Activated CD8-positive, alpha-beta T cell treated with anti-CD3 and anti-CD28 coated beads for 36 hours (primary cell): Measurements from ENCODE around the gene APBB1. TPM values are rescaled to one million over a fixed set of nuclear protein-coding genes. Genes with fewer than 3 reads are reported as not detected.

Experiments used
- ATAC-seq: fragments of 200-7000 bp; cut with Tn5 transposase; one replicate; pipeline ENCODE4 v1.10.0; 2021; ENCODE audit warnings: mild to moderate bottlenecking, moderate library complexity
- CTCF ChIA-PET: fragments of 350-600 bp; sonication (Branson Sonifier 250); formaldehyde crosslinking; loops from one replicate; lab custom pipeline; 2021; ENCODE audit warnings: antibody characterized with exemption; lab: Charles Lee
- POLR2A ChIA-PET: fragments of 350-600 bp; sonication (Branson Sonifier 250); formaldehyde crosslinking; loops from one replicate; lab custom pipeline; 2021; ENCODE audit warnings: antibody characterized with exemption; lab: Charles Lee
- DNase-seq: peaks from one replicate; pipeline ENCODE4 v3.0.0-alpha.2; 2020
- H3K27ac Mint-ChIP-seq: one replicate; pipeline ENCODE4 v1.8.0; 2021; ENCODE audit warnings: mild to moderate bottlenecking, mixed read lengths
- H3K27me3 Mint-ChIP-seq: one replicate; pipeline ENCODE4 v1.8.0; 2021; ENCODE audit warnings: mixed read lengths
- H3K36me3 Mint-ChIP-seq: one replicate; pipeline ENCODE4 v1.8.0; 2021; ENCODE audit warnings: low read depth, mixed read lengths
- H3K4me1 Mint-ChIP-seq: one replicate; pipeline ENCODE4 v1.8.0; 2021; ENCODE audit warnings: low read depth, mixed read lengths
- H3K4me3 Mint-ChIP-seq: one replicate; pipeline ENCODE4 v1.8.0; 2021; ENCODE audit warnings: mild to moderate bottlenecking, moderate library complexity, mixed read lengths
- H3K9me3 Mint-ChIP-seq: one replicate; pipeline ENCODE4 v1.8.0; 2021; ENCODE audit warnings: mixed read lengths
- intact Hi-C: fragments of 100-400 bp; cut with micrococcal nuclease; formaldehyde crosslinking; loops from one replicate; pipeline ENCODE4 v1.10.0; 2022
- total RNA-seq, 2 experiments: library from RNA; stranded (reverse); gene quantifications; one replicate each; pipeline ENCODE4 v1.2.3, GENCODE V29; 2021
- TF ChIP-seq, protein P1 (sequence below): fragments of 200-600 bp; IDR thresholded peaks from one replicate; pipeline ENCODE4 v1.8.0; 2022; ENCODE audit warnings: antibody characterized with exemption, mild to moderate bottlenecking

Gene APBB1
- total RNA-seq, 2 experiments from 2014 or later: 28.1 to 31.1 TPM

DNA sequence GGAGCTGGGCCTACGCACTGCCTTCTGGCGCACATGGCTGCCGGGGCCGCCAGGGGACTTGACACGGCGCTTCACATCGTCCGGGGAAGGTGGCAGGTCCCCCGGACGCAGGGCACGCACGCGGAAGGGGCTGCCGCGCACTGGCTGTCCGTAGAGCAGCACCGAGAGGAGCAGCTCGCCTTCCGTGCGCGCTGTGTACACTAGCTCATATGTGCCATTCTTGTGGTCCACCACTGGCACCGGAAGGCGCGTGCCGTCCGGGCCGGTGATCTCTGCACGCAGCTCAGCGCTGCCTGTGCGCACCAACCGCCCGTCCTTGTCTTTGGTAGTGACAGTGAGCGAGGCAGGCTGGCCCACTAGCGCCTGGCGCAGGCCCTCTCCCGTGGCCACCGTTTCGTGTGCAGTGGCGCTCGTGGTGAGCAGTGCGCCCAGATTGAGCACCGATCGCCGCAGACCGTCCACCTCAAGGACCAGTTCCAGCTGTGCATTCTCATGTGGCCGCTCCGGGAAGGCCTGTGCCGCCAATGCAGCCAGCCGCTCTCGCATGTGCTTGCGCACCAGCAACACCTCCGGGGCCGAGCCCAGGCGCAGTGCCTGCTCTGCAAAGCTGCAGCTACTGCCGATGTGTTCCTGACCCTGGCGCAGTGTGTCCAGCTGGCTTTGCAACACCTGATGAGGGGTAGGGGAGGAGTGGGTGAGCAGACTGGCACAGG, 37.6 kb upstream of the APBB1 start:
- intact Hi-C loops: no loop called here
- no peaks in the 10 kb centered on the region for H3K4me1 Mint-ChIP-seq
- POLR2A ChIA-PET: interaction anchor here (0.6 kb wide), 1 partner anchor 18 kb away, joined by 3 read pairs; no protein-coding TSS in a partner anchor
- H3K36me3 Mint-ChIP-seq: no peaks in the 10 kb centered on the region
- TF ChIP-seq, protein P1, sequence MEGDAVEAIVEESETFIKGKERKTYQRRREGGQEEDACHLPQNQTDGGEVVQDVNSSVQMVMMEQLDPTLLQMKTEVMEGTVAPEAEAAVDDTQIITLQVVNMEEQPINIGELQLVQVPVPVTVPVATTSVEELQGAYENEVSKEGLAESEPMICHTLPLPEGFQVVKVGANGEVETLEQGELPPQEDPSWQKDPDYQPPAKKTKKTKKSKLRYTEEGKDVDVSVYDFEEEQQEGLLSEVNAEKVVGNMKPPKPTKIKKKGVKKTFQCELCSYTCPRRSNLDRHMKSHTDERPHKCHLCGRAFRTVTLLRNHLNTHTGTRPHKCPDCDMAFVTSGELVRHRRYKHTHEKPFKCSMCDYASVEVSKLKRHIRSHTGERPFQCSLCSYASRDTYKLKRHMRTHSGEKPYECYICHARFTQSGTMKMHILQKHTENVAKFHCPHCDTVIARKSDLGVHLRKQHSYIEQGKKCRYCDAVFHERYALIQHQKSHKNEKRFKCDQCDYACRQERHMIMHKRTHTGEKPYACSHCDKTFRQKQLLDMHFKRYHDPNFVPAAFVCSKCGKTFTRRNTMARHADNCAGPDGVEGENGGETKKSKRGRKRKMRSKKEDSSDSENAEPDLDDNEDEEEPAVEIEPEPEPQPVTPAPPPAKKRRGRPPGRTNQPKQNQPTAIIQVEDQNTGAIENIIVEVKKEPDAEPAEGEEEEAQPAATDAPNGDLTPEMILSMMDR: no peak
- no peaks in the 10 kb centered on the region for H3K27me3 Mint-ChIP-seq
- H3K9me3 Mint-ChIP-seq: no peaks in the 10 kb centered on the region
- CTCF ChIA-PET: interaction anchor here (5.0 to 5.1 kb wide), 2 partner anchors 13 to 78 kb away, joined by 36 to 42 read pairs; no protein-coding TSS in a partner anchor
- DNase-seq: no peak
- H3K4me3 Mint-ChIP-seq: no peak overlapping the region
- H3K27ac Mint-ChIP-seq: no peak overlapping the region
- no peak for ATAC-seq

DNA sequence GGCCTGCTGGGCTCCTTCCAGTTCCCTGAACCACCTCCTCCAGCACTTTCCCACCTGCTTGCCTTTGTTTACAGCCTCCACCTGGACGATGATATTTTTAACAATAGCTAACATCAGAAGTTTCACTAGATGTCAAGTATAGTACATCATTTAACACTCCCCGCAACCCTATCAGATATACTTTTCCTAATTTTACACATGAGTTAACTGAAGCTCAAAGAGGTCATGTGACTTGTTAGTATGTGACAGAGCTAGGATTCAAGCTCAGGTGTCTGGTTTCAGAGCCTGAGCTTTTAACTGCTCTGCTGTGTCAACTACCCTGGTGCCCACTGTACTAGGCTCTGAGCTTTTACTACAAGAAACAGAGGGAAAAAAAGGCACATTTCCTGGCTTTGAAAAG, 36.2 kb upstream of the APBB1 start:
- CTCF ChIA-PET: interaction anchor here (0.9 to 5.1 kb wide), 4 partner anchors 11 to 101 kb away, joined by 3 to 42 read pairs (median 20); no protein-coding TSS in a partner anchor
- intact Hi-C loops: no loop called here

DNA sequence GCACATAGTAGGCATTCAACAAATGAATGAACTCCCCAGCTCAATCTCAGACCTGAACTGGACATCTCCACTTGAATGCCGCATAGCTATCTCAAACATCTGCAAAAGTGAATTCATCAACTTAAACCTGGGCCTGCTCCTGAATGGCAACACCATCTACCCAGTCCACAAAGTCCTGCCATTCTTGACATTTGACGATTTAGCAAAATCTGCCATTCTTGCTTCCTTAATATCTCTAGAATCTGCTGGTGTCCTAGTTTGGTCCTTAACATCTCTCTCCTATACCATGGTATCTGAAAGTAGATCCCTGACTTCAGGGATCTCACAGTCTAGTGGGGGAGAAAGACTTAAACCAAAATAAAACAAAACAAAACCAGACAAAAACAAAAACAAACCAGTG, 34.3 kb upstream of the APBB1 start:
- H3K36me3 Mint-ChIP-seq: no peaks in the 10 kb centered on the region
- ChIA-PET POLR2A (no interaction called here), CTCF (interaction anchor here (0.6 to 5.1 kb wide), 4 partner anchors 9 to 304 kb away, joined by 3 to 42 read pairs (median 20); no protein-coding TSS in a partner anchor)
- no peaks in the 10 kb centered on the region for H3K4me1 Mint-ChIP-seq
- TF ChIP-seq, protein P1: no peak
- no peak overlapping the region for H3K4me3 Mint-ChIP-seq
- no peak overlapping the region for H3K27ac Mint-ChIP-seq
- DNase-seq: no peak
- intact Hi-C loops: no loop called here
- no peak for ATAC-seq
- no peaks in the 10 kb centered on the region for H3K27me3 Mint-ChIP-seq
- no peaks in the 10 kb centered on the region for H3K9me3 Mint-ChIP-seq

More for the DNA sequence above, 36.2 kb upstream of the APBB1 start:
- H3K27ac Mint-ChIP-seq: no peak overlapping the region
- H3K27me3 Mint-ChIP-seq: no peaks in the 10 kb centered on the region
- no peaks in the 10 kb centered on the region for H3K4me1 Mint-ChIP-seq
- no peaks in the 10 kb centered on the region for H3K36me3 Mint-ChIP-seq
- TF ChIP-seq, protein P1: no peak
- no peak overlapping the region for H3K4me3 Mint-ChIP-seq
- no peaks in the 10 kb centered on the region for H3K9me3 Mint-ChIP-seq
- no peak for ATAC-seq
- DNase-seq: no peak
- POLR2A ChIA-PET: interaction anchor here (0.7 kb wide), 1 partner anchor 76 kb away, joined by 3 read pairs; no protein-coding TSS in a partner anchor

DNA sequence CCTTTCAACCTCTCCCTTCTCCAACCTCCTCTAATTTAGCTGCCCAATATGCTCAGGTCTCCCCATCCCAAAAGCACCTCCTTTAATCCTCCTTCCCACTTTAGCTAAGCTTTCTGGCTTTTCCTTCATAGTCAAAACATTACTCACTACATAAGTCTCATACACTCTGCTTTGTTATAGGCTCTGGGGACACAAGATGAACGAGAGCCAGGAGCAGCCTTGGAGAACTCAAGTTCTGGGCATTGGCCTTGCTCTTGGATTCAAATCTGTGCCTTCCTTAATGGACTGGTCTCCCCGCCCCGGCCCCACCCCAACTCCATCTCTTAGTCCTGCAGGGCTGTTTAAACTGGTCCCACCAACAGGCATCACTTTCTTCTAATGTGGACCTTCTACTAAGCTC, 33.3 kb upstream of the APBB1 start:
- no peaks in the 10 kb centered on the region for H3K4me1 Mint-ChIP-seq
- DNase-seq: no peak
- H3K27me3 Mint-ChIP-seq: no peaks in the 10 kb centered on the region
- no peak for ATAC-seq
- POLR2A ChIA-PET: no interaction called here
- H3K36me3 Mint-ChIP-seq: no peaks in the 10 kb centered on the region
- CTCF ChIA-PET: interaction anchor here (1.0 to 5.1 kb wide), 5 partner anchors 8 to 90 kb away, joined by 3 to 42 read pairs (median 5); no protein-coding TSS in a partner anchor
- no peak overlapping the region for H3K27ac Mint-ChIP-seq
- no peaks in the 10 kb centered on the region for H3K9me3 Mint-ChIP-seq
- no peak overlapping the region for H3K4me3 Mint-ChIP-seq
- TF ChIP-seq, protein P1: no peak
- intact Hi-C loops: no loop called here

DNA sequence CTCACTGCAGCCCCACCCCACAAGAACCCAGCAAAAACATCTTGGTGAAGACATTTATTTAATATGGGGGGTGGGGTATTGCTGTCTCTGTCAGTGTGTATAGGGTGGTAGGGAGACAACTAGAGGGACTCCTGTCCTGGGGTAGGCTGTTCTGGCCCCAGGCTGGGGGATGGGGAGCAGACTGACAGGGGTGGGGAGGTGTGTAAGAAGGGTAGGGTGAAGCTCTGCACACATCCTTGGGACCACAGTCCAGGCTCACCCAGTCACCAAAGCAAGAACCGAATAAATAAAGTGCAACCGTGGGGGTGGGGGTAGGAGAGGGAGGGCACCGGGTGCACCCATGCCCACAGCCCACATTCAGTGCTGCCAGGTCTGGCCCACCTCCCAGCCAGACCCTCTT, 29.7 kb upstream of the APBB1 start:
- DNase-seq (no peak), ATAC-seq (no peak)
- intact Hi-C loops: no loop called here
- CTCF ChIA-PET: interaction anchor here (1.6 to 14.5 kb wide), 3 partner anchors 8 to 71 kb away, joined by 4 to 652 read pairs (median 7); partner anchors contain the start of gene HPX
- H3K27ac Mint-ChIP-seq: no peak overlapping the region
- no peak overlapping the region for H3K4me3 Mint-ChIP-seq
- no peaks in the 10 kb centered on the region for H3K9me3 Mint-ChIP-seq
- POLR2A ChIA-PET: interaction anchor here (1.5 to 1.7 kb wide), 2 partner anchors 34 to 69 kb away, joined by 3 to 5 read pairs; no protein-coding TSS in a partner anchor
- TF ChIP-seq, protein P1: no peak
- H3K27me3 Mint-ChIP-seq: no peaks in the 10 kb centered on the region
- H3K36me3 Mint-ChIP-seq: no peaks in the 10 kb centered on the region
- no peaks in the 10 kb centered on the region for H3K4me1 Mint-ChIP-seq
